ENCODE data around the gene FHL3.
"Not testable (repeated sequence)": the region's sequence is repeated elsewhere in the genome, so short reads cannot be mapped to it uniquely, and the experiment has no call there.

Gene FHL3

GRCh38 chr1:37973684-37974083 is 31.6 kb downstream of the FHL3 start:
- not testable (repeated sequence) for H3K9ac ChIP-seq (ENCODE audit: low read length in 2 of 2); H3K27ac ChIP-seq (ENCODE audit: low read length); H3K4me3 ChIP-seq (ENCODE audit: low read length in 2 of 2); H3K27me3 ChIP-seq (ENCODE audit: control insufficient read depth in 1 of 2, insufficient read depth in 2 of 2, low read length in 2 of 2); H3K9me3 ChIP-seq (ENCODE audit: control insufficient read depth in 2 of 2, low read length in 2 of 2); H3K4me1 ChIP-seq (ENCODE audit: control insufficient read depth, insufficient read depth, low read length)
- H3K36me3 ChIP-seq (ENCODE audit: control insufficient read depth in 2 of 2, insufficient read depth in 2 of 2, low read length in 2 of 2): peaks cover 29 to 37% of the 10 kb centered on the region in 2 donors

- Histone ChIP-seq H3K9ac (ENCODE audit: low read length in 2 of 2) (no peak overlapping the region), H3K27me3 (ENCODE audit: control insufficient read depth in 1 of 2, insufficient read depth in 2 of 2, low read length in 2 of 2) (no peaks in the 10 kb centered on the region), H3K27ac (ENCODE audit: low read length) (no peak overlapping the region), H3K4me3 (ENCODE audit: low read length in 2 of 2) (no peak overlapping the region), H3K36me3 (ENCODE audit: control insufficient read depth in 2 of 2, insufficient read depth in 2 of 2, low read length in 2 of 2) (peaks cover 34 to 36% of the 10 kb centered on the region in 2 donors), H3K4me1 (ENCODE audit: control insufficient read depth, insufficient read depth, low read length) (no peaks in the 10 kb centered on the region), H3K9me3 (ENCODE audit: control insufficient read depth in 2 of 2, low read length in 2 of 2) (no peaks in the 10 kb centered on the region)
Measured at GRCh38 chr1:37965301-37965700, 40.0 kb downstream of the FHL3 start.

GRCh38 chr1:37964106-37964505 is 41.2 kb downstream of the FHL3 start:
- peaks cover 31 to 35% of the 10 kb centered on the region in 2 donors for H3K36me3 ChIP-seq (ENCODE audit: control insufficient read depth in 2 of 2, insufficient read depth in 2 of 2, low read length in 2 of 2)
- not testable (repeated sequence) for H3K4me1 ChIP-seq (ENCODE audit: control insufficient read depth, insufficient read depth, low read length); H3K4me3 ChIP-seq (ENCODE audit: low read length in 2 of 2)

GRCh38 chr1:37958690-37959089 is 46.6 kb downstream of the FHL3 start:
- H3K27me3 ChIP-seq (ENCODE audit: control insufficient read depth in 1 of 2, insufficient read depth in 2 of 2, low read length in 2 of 2): no peaks in the 10 kb centered on the region

More at GRCh38 chr1:37964106-37964505, 41.2 kb downstream of the FHL3 start:
- H3K9ac ChIP-seq (ENCODE audit: low read length in 2 of 2); H3K9me3 ChIP-seq (ENCODE audit: control insufficient read depth in 2 of 2, low read length in 2 of 2); H3K27me3 ChIP-seq (ENCODE audit: control insufficient read depth in 1 of 2, insufficient read depth in 2 of 2, low read length in 2 of 2); H3K27ac ChIP-seq (ENCODE audit: low read length): not testable (repeated sequence)

GRCh38 chr1:37955685-37956084 is 49.6 kb downstream of the FHL3 start:
- no peaks in the 10 kb centered on the region for H3K27me3 ChIP-seq (ENCODE audit: control insufficient read depth in 1 of 2, insufficient read depth in 2 of 2, low read length in 2 of 2)
- H3K4me1 ChIP-seq (ENCODE audit: control insufficient read depth, insufficient read depth, low read length): no peaks in the 10 kb centered on the region
- peaks cover 24% of the 10 kb centered on the region in 2 donors for H3K36me3 ChIP-seq (ENCODE audit: control insufficient read depth in 2 of 2, insufficient read depth in 2 of 2, low read length in 2 of 2)
- no peak overlapping the region for H3K27ac ChIP-seq (ENCODE audit: low read length)
- H3K4me3 ChIP-seq (ENCODE audit: low read length in 2 of 2): no peak overlapping the region
- no peak overlapping the region for H3K9ac ChIP-seq (ENCODE audit: low read length in 2 of 2)
- H3K9me3 ChIP-seq (ENCODE audit: control insufficient read depth in 2 of 2, low read length in 2 of 2): no peaks in the 10 kb centered on the region

More at GRCh38 chr1:37958690-37959089, 46.6 kb downstream of the FHL3 start:
- H3K4me3 ChIP-seq (ENCODE audit: low read length in 2 of 2): no peak overlapping the region
- H3K9me3 ChIP-seq (ENCODE audit: control insufficient read depth in 2 of 2, low read length in 2 of 2): no peaks in the 10 kb centered on the region
- peaks cover 30% of the 10 kb centered on the region in 2 donors for H3K36me3 ChIP-seq (ENCODE audit: control insufficient read depth in 2 of 2, insufficient read depth in 2 of 2, low read length in 2 of 2)
- no peak overlapping the region for H3K9ac ChIP-seq (ENCODE audit: low read length in 2 of 2)
- no peak overlapping the region for H3K27ac ChIP-seq (ENCODE audit: low read length)
- H3K4me1 ChIP-seq (ENCODE audit: control insufficient read depth, insufficient read depth, low read length): no peaks in the 10 kb centered on the region

- peaks cover 19 to 20% of the 10 kb centered on the region in 2 donors for H3K36me3 ChIP-seq (ENCODE audit: control insufficient read depth in 2 of 2, insufficient read depth in 2 of 2, low read length in 2 of 2)
- no peak overlapping the region for H3K4me3 ChIP-seq (ENCODE audit: low read length in 2 of 2)
- H3K27me3 ChIP-seq (ENCODE audit: control insufficient read depth in 1 of 2, insufficient read depth in 2 of 2, low read length in 2 of 2): no peaks in the 10 kb centered on the region
- no peak overlapping the region for H3K27ac ChIP-seq (ENCODE audit: low read length)
- no peaks in the 10 kb centered on the region for H3K4me1 ChIP-seq (ENCODE audit: control insufficient read depth, insufficient read depth, low read length)
- no peaks in the 10 kb centered on the region for H3K9me3 ChIP-seq (ENCODE audit: control insufficient read depth in 2 of 2, low read length in 2 of 2)
- no peak overlapping the region for H3K9ac ChIP-seq (ENCODE audit: low read length in 2 of 2)
Measured at GRCh38 chr1:37954316-37954971, 50.9 kb downstream of the FHL3 start.

GRCh38 chr1:37952738-37953137 is 52.6 kb downstream of the FHL3 start:
- H3K9ac ChIP-seq (ENCODE audit: low read length in 2 of 2): no peak overlapping the region
- peaks cover 6 to 7% of the 10 kb centered on the region in 2 donors for H3K36me3 ChIP-seq (ENCODE audit: control insufficient read depth in 2 of 2, insufficient read depth in 2 of 2, low read length in 2 of 2)

GRCh38 chr1:37951783-37952624 is 53.3 kb downstream of the FHL3 start:
- Histone ChIP-seq H3K36me3 (ENCODE audit: control insufficient read depth in 2 of 2, insufficient read depth in 2 of 2, low read length in 2 of 2) (peaks cover 0 to 2% of the 10 kb centered on the region in 2 donors), H3K27me3 (ENCODE audit: control insufficient read depth in 1 of 2, insufficient read depth in 2 of 2, low read length in 2 of 2) (no peaks in the 10 kb centered on the region), H3K4me3 (ENCODE audit: low read length in 2 of 2) (no peak overlapping the region), H3K4me1 (ENCODE audit: control insufficient read depth, insufficient read depth, low read length) (no peaks in the 10 kb centered on the region), H3K9ac (ENCODE audit: low read length in 2 of 2) (no peak overlapping the region), H3K27ac (ENCODE audit: low read length) (no peak overlapping the region), H3K9me3 (ENCODE audit: control insufficient read depth in 2 of 2, low read length in 2 of 2) (no peaks in the 10 kb centered on the region)

More at GRCh38 chr1:37952738-37953137, 52.6 kb downstream of the FHL3 start:
- Histone ChIP-seq H3K4me3 (ENCODE audit: low read length in 2 of 2) (no peak overlapping the region), H3K27me3 (ENCODE audit: control insufficient read depth in 1 of 2, insufficient read depth in 2 of 2, low read length in 2 of 2) (no peaks in the 10 kb centered on the region), H3K27ac (ENCODE audit: low read length) (no peak overlapping the region), H3K4me1 (ENCODE audit: control insufficient read depth, insufficient read depth, low read length) (no peaks in the 10 kb centered on the region), H3K9me3 (ENCODE audit: control insufficient read depth in 2 of 2, low read length in 2 of 2) (no peaks in the 10 kb centered on the region)

DNA sequence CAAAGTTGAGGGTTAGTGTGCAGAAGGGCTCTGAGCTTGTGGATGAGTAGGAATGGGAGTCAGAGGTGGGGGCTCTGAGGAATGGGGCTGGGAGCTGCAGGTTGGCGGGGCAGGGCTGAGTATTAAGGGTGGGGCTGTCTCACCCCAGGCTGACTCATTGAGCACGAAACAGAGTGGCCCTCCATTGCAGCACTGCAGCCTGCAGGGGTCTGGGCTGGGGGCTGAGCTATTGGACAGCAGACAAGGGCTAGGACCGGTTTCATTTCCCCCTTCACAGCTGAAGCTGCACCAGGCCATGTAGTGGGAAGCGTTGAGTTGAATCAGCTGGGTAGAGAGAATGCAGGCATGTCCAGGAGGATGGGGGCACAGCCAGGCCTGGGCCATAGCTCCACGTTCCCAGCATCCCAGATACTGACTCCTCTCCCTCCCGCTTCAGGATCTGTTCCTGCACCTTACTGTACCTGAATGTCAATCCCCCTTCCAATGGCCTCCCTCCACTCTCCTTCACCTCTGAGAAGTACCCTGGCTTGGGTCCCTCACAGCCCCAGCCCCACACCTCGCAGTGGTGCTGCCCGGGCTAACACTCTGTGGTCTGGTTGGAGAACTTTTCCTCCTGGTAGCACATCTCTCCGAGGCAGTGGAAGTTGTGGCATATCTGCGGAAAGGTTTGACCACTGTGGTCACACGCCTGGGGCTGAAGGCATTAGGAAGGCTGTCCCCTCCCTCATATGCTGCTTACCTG is 54.1 kb downstream of the FHL3 start:
- Histone ChIP-seq H3K9ac (ENCODE audit: low read length in 2 of 2) (no peak overlapping the region), H3K27ac (ENCODE audit: low read length) (no peak overlapping the region), H3K9me3 (ENCODE audit: control insufficient read depth in 2 of 2, low read length in 2 of 2) (no peaks in the 10 kb centered on the region), H3K4me3 (ENCODE audit: low read length in 2 of 2) (no peak overlapping the region), H3K27me3 (ENCODE audit: control insufficient read depth in 1 of 2, insufficient read depth in 2 of 2, low read length in 2 of 2) (no peaks in the 10 kb centered on the region), H3K36me3 (ENCODE audit: control insufficient read depth in 2 of 2, insufficient read depth in 2 of 2, low read length in 2 of 2) (no peaks in the 10 kb centered on the region), H3K4me1 (ENCODE audit: control insufficient read depth, insufficient read depth, low read length) (peaks cover 4% of the 10 kb centered on the region)

DNA sequence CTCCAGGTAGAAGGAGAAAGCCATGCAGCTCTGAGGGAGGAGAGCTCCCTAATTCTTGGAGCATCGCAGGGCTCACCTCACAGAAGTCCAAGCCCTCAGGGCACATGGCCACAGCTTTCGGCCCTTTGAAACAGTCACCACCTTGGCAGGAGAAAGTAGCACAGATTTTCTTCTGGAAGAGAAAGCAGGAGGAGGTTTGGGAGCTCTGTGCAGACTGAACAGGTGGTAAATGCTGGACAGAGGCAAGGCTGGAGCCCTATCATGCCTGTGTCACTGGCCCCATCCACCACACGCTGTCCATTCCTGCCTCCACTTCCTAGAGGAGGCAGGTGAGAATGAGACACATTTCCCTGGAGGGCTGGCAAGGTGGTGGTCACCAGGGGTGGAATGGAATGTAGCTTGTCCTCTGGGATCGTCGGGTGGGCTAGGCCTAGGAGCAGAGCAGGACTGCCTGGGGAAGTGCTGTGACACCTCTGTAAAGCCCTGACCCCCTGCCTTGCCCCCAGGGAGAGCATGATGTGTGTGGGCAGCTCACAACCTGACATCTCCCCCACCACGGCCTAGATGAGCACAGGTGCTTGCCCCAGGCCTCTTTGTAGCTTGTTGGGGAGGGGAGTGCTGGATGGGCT is 55.7 kb downstream of the FHL3 start:
- peaks cover 0 to 2% of the 10 kb centered on the region in 2 donors for H3K36me3 ChIP-seq (ENCODE audit: control insufficient read depth in 2 of 2, insufficient read depth in 2 of 2, low read length in 2 of 2)
- peaks cover 14% of the 10 kb centered on the region for H3K4me1 ChIP-seq (ENCODE audit: control insufficient read depth, insufficient read depth, low read length)
- no peak overlapping the region for H3K4me3 ChIP-seq (ENCODE audit: low read length in 2 of 2)
- H3K27me3 ChIP-seq (ENCODE audit: control insufficient read depth in 1 of 2, insufficient read depth in 2 of 2, low read length in 2 of 2): no peaks in the 10 kb centered on the region
- no peaks in the 10 kb centered on the region for H3K9me3 ChIP-seq (ENCODE audit: control insufficient read depth in 2 of 2, low read length in 2 of 2)
- H3K9ac ChIP-seq (ENCODE audit: low read length in 2 of 2): no peak overlapping the region
- H3K27ac ChIP-seq (ENCODE audit: low read length): no peak overlapping the region

Measured in stomach smooth muscle (tissue), 2 donors.